SK-N-MC (cell line): Measurements from ENCODE around the gene SYN1.

ENCODE experiments used
- EZH2 ChIP-seq: fragments of 200-600 bp; sonication (generic); IDR thresholded peaks from one replicate; pipeline ENCODE4 v1.6.1; 2017; ENCODE audit warnings: antibody characterized with exemption
- FOXP2 ChIP-seq: optimal IDR thresholded peaks from 2 replicates; pipeline ENCODE3; 2011; ENCODE audit warnings: mild to moderate bottlenecking, moderate library complexity; ENCODE audit not compliant: insufficient read depth; ENCODE audit errors: extremely low read length, control extremely low read depth
- POLR2AphosphoS5 ChIP-seq: IDR thresholded peaks from 2 replicates; pipeline ENCODE4 v1.6.1; 2012; ENCODE audit warnings: mild to moderate bottlenecking, low read depth, low read length, borderline replicate concordance

GRCh38 chrX:47558436-47558835, 61.2 kb downstream of the SYN1 start:
- TF ChIP-seq POLR2AphosphoS5 (no peak), EZH2 (no peak), FOXP2 (no peak)
